Measurements from ENCODE around the gene SPACA7.
"Not testable (repeated sequence)": the region's sequence is repeated elsewhere in the genome, so short reads cannot be mapped to it uniquely, and the experiment has no call there.

SPACA7 gene

GRCh38 chr13:112424098-112424497, 47.9 kb downstream of the SPACA7 start:
- DNase-seq (ENCODE audit: low read depth in 2 of 2): no peak

GRCh38 chr13:112428704-112429103, 52.5 kb downstream of the SPACA7 start:
- DNase-seq (ENCODE audit: low read depth in 2 of 2): no peak

- DNase-seq (ENCODE audit: low read depth in 2 of 2): no peak
Measured at GRCh38 chr13:112431734-112432133, 55.6 kb downstream of the SPACA7 start.

- DNase-seq (ENCODE audit: low read depth in 2 of 2): not testable (repeated sequence)
Measured at GRCh38 chr13:112432734-112433133, 56.6 kb downstream of the SPACA7 start.

GRCh38 chr13:112433517-112433916, 57.4 kb downstream of the SPACA7 start:
- not testable (repeated sequence) for DNase-seq (ENCODE audit: low read depth in 2 of 2)

- no peak for DNase-seq (ENCODE audit: low read depth in 2 of 2)
Measured at GRCh38 chr13:112434032-112434431, 57.9 kb downstream of the SPACA7 start.

- DNase-seq (ENCODE audit: low read depth in 2 of 2): no peak
Measured at GRCh38 chr13:112434937-112435523, 58.9 kb downstream of the SPACA7 start.

- no peak for DNase-seq (ENCODE audit: low read depth in 2 of 2)
Measured at GRCh38 chr13:112435973-112436372, 59.8 kb downstream of the SPACA7 start.

GRCh38 chr13:112438094-112438493, 61.9 kb downstream of the SPACA7 start:
- no peak for DNase-seq (ENCODE audit: low read depth in 2 of 2)

- DNase-seq (ENCODE audit: low read depth in 2 of 2): no peak
Measured at GRCh38 chr13:112438515-112438914, 62.4 kb downstream of the SPACA7 start.

GRCh38 chr13:112441226-112441625, 65.1 kb downstream of the SPACA7 start:
- no peak for DNase-seq (ENCODE audit: low read depth in 2 of 2)

GRCh38 chr13:112441779-112442310, 65.7 kb downstream of the SPACA7 start:
- no peak for DNase-seq (ENCODE audit: low read depth in 2 of 2)

- DNase-seq (ENCODE audit: low read depth in 2 of 2): no peak
Measured at GRCh38 chr13:112442483-112443090, 66.4 kb downstream of the SPACA7 start.

- DNase-seq (ENCODE audit: low read depth in 2 of 2): no peak
Measured at GRCh38 chr13:112443191-112443994, 67.2 kb downstream of the SPACA7 start.

GRCh38 chr13:112443995-112444311, 67.8 kb downstream of the SPACA7 start:
- DNase-seq (ENCODE audit: low read depth in 2 of 2): no peak

GRCh38 chr13:112444416-112445399, 68.6 kb downstream of the SPACA7 start:
- DNase-seq (ENCODE audit: low read depth in 2 of 2): no peak

- no peak for DNase-seq (ENCODE audit: low read depth in 2 of 2)
Measured at GRCh38 chr13:112445411-112446271, 69.5 kb downstream of the SPACA7 start.

GRCh38 chr13:112446347-112446861, 70.2 kb downstream of the SPACA7 start:
- DNase-seq (ENCODE audit: low read depth in 2 of 2): no peak

GRCh38 chr13:112446867-112447266, 70.7 kb downstream of the SPACA7 start:
- DNase-seq (ENCODE audit: low read depth in 2 of 2): no peak

- no peak for DNase-seq (ENCODE audit: low read depth in 2 of 2)
Measured at GRCh38 chr13:112447306-112447705, 71.2 kb downstream of the SPACA7 start.
